Kidney glomerular epithelial cell (primary cell): ENCODE data around the gene GHR.
A peak's percentile ranks its signal among the peaks of the same experiment; 100 is the strongest.
"Not testable (repeated sequence)": the region's sequence is repeated elsewhere in the genome, so short reads cannot be mapped to it uniquely, and the experiment has no call there.

ENCODE experiments used
- DNase-seq: peaks from one replicate; lab custom pipeline; 2025; lab: John Stamatoyannopoulos, UW

GHR gene

GRCh38 chr5:42645138-42645537 lies 221.9 kb downstream of the GHR start:
- no peak for DNase-seq

- no peak for DNase-seq
Measured at GRCh38 chr5:42648036-42648435, 224.8 kb downstream of the GHR start.

GRCh38 chr5:42648915-42649314 lies 225.7 kb downstream of the GHR start:
- DNase-seq: no peak

- DNase-seq: no peak
Measured at GRCh38 chr5:42650084-42650483, 226.8 kb downstream of the GHR start.

GRCh38 chr5:42653705-42654104 lies 230.5 kb downstream of the GHR start:
- DNase-seq: no peak

GRCh38 chr5:42654645-42655044 lies 231.4 kb downstream of the GHR start:
- DNase-seq: no peak

GRCh38 chr5:42655982-42656650 lies 232.9 kb downstream of the GHR start:
- DNase-seq: peak; percentile 56

GRCh38 chr5:42656651-42657015 lies 233.4 kb downstream of the GHR start:
- peak; percentile 38 for DNase-seq

GRCh38 chr5:42659869-42660268 lies 236.6 kb downstream of the GHR start:
- DNase-seq: not testable (repeated sequence)

- DNase-seq: no peak
Measured at GRCh38 chr5:42665857-42666256, 242.6 kb downstream of the GHR start.

- no peak for DNase-seq
Measured at GRCh38 chr5:42666869-42667268, 243.6 kb downstream of the GHR start.

- no peak for DNase-seq
Measured at GRCh38 chr5:42668254-42668653, 245.0 kb downstream of the GHR start.

GRCh38 chr5:42672925-42673324 lies 249.7 kb downstream of the GHR start:
- DNase-seq: no peak

GRCh38 chr5:42675602-42676001 lies 252.4 kb downstream of the GHR start:
- DNase-seq: no peak

- no peak for DNase-seq
Measured at GRCh38 chr5:42676362-42676761, 253.1 kb downstream of the GHR start.

GRCh38 chr5:42677156-42677842 lies 254.1 kb downstream of the GHR start:
- no peak for DNase-seq

- no peak for DNase-seq
Measured at GRCh38 chr5:42680046-42680445, 256.8 kb downstream of the GHR start.

GRCh38 chr5:42685078-42685477 lies 261.8 kb downstream of the GHR start:
- not testable (repeated sequence) for DNase-seq

GRCh38 chr5:42689391-42689790 lies 266.2 kb downstream of the GHR start:
- no peak for DNase-seq

GRCh38 chr5:42691413-42691937 lies 268.2 kb downstream of the GHR start:
- no peak for DNase-seq

GRCh38 chr5:42701351-42702059 lies 278.3 kb downstream of the GHR start:
- DNase-seq: no peak

GRCh38 chr5:42703238-42703637 lies 280.0 kb downstream of the GHR start:
- no peak for DNase-seq

- peak; percentile 3 for DNase-seq
Measured at GRCh38 chr5:42715785-42716184, 292.5 kb downstream of the GHR start.
